ACC112 (cell line): ENCODE measurements around the gene NOC2L.

Experiments
- H2AFZ ChIP-seq: fragments of 200-600 bp; sonication (generic); one replicate; pipeline ENCODE4 v1.6.0; 2017; ENCODE audit warnings: antibody characterized with exemption, low read length; ENCODE audit not compliant: unreplicated experiment
- H3K27ac ChIP-seq: fragments of 200-600 bp; sonication (generic); 2 replicates; pipeline ENCODE4 v1.5.1; 2014; ENCODE audit warnings: low read depth, mild to moderate bottlenecking, antibody characterized with exemption, low read length, moderate library complexity
- H3K27me3 ChIP-seq: fragments of 200-600 bp; sonication (generic); 2 replicates; pipeline ENCODE4 v1.6.1; 2014; ENCODE audit warnings: mild to moderate bottlenecking, antibody characterized with exemption, low read length, moderate library complexity, mixed read lengths; ENCODE audit not compliant: insufficient read depth
- H3K36me3 ChIP-seq: fragments of 200-600 bp; sonication (generic); 2 replicates; pipeline ENCODE4 v1.6.1; 2016; ENCODE audit warnings: mild to moderate bottlenecking, antibody characterized with exemption, low read length, moderate library complexity, mixed read lengths; ENCODE audit not compliant: insufficient read depth
- H3K4me1 ChIP-seq: fragments of 200-600 bp; sonication (generic); one replicate; pipeline ENCODE4 v1.6.1; 2016; ENCODE audit warnings: low read length, mixed read lengths; ENCODE audit not compliant: insufficient read depth, unreplicated experiment, control insufficient read depth
- H3K4me3 ChIP-seq: fragments of 200-600 bp; sonication (generic); 2 replicates; pipeline ENCODE4 v1.5.1; 2014; ENCODE audit warnings: mild to moderate bottlenecking, low read depth, low read length
- H3K79me2 ChIP-seq: fragments of 200-600 bp; sonication (generic); one replicate; pipeline ENCODE4 v1.6.0; 2016; ENCODE audit warnings: low read length; ENCODE audit not compliant: control insufficient read depth, unreplicated experiment, insufficient read depth

The NOC2L gene

GRCh38 chr1:940107-941014 lies 18.7 kb downstream of the NOC2L start:
- Histone ChIP-seq H3K27ac (no peak overlapping the region), H3K4me1 (peaks cover 27% of the 10 kb centered on the region), H3K4me3 (peak overlapping the region; percentile 44), H2AFZ (no peak overlapping the region), H3K27me3 (peaks cover 5% of the 10 kb centered on the region; the same call in 1 of the 2 replicates), H3K79me2 (no peaks in the 10 kb centered on the region), H3K36me3 (no peaks in the 10 kb centered on the region)

GRCh38 chr1:939511-940106 lies 19.4 kb downstream of the NOC2L start:
- H3K27ac ChIP-seq, result no peak overlapping the region
- peaks cover 27% of the 10 kb centered on the region for H3K4me1 ChIP-seq
- H2AFZ ChIP-seq, result no peak overlapping the region
- H3K36me3 ChIP-seq, result no peaks in the 10 kb centered on the region
- H3K79me2 ChIP-seq, result no peaks in the 10 kb centered on the region
- H3K27me3 ChIP-seq, result peaks cover 5% of the 10 kb centered on the region; the same call in 1 of the 2 replicates
- no peak overlapping the region for H3K4me3 ChIP-seq

GRCh38 chr1:938711-939489 lies 20.2 kb downstream of the NOC2L start:
- Histone ChIP-seq H3K79me2 (no peaks in the 10 kb centered on the region), H2AFZ (no peak overlapping the region), H3K4me1 (peaks cover 27% of the 10 kb centered on the region), H3K4me3 (no peak overlapping the region), H3K36me3 (no peaks in the 10 kb centered on the region), H3K27ac (no peak overlapping the region), H3K27me3 (peaks cover 5% of the 10 kb centered on the region; the same call in 1 of the 2 replicates)

- H3K36me3 ChIP-seq, result no peaks in the 10 kb centered on the region
- no peak overlapping the region for H2AFZ ChIP-seq
- peaks cover 5% of the 10 kb centered on the region; the same call in 1 of the 2 replicates for H3K27me3 ChIP-seq
- H3K4me1 ChIP-seq, result peaks cover 27% of the 10 kb centered on the region
- no peaks in the 10 kb centered on the region for H3K79me2 ChIP-seq
- H3K4me3 ChIP-seq, result no peak overlapping the region
- no peak overlapping the region for H3K27ac ChIP-seq
Observed at GRCh38 chr1:938088-938683, 20.9 kb downstream of the NOC2L start.

DNA sequence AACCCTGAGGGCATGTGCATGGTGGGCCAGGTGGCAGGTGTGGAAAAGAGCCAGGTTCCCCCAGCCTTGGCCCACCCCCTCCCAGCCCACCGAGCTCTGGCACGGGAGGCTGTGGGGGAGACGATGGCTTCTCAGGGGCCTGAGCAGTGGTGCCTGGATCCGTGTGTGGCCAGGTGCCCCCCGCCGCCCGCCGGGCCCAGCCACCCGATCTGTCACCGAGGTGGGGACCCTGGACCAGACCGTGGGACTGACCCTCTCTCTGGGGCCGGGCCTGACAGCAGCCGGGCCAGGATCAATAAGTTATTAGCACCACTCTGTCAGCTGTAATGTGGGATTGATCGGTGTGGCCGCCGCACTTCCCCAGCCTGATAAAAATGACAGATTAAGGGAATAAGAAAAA lies 21.5 kb downstream of the NOC2L start:
- Histone ChIP-seq H3K27ac (no peak overlapping the region), H3K27me3 (peaks cover 5% of the 10 kb centered on the region; the same call in 1 of the 2 replicates), H3K36me3 (no peaks in the 10 kb centered on the region), H2AFZ (no peak overlapping the region), H3K79me2 (no peaks in the 10 kb centered on the region), H3K4me1 (peaks cover 27% of the 10 kb centered on the region), H3K4me3 (no peak overlapping the region)

DNA sequence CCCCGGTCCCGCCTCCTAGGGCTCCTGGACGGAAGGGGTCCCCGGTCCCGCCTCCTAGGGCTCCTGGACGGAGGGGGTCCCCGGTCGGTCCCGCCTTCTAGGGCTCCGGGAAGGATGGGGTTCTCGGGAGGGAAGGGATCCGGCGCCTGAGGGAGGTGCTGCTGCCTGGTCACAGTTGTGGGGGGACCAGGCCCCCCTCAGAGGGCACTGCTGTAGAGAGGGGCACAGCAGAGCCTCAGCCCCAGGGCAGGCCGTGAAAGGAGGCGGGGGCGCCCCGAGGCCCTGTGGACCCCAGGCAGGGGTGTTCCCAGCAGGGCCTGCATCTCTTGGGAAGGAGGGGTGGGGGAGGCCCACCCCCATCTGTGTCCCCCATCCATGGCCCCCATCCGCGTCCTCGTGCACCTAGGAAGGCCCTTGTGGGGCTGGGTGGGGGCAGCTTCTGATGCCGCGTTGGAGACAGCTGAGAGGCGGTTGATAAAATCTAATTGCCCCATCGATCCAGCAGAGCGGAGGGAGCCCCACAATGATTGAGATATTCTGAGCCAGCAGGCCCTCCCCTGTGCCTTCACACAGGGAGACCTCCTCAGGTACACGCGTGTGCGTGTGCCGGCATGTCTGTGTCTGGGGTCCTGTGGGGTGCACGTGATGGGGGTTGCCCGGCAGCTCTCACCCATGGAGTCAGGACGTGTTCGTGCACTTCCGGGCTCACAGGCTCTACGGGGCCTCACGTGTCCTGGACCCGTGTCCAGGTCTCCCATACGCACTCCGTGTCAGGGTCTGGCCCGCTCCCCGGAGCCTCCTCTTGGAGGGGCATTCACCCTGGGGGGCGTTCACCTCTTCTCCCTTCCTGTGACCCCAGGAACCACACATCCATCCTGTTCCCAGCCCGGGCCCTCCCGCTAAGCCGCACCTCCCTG lies 22.4 kb downstream of the NOC2L start:
- peaks cover 27% of the 10 kb centered on the region for H3K4me1 ChIP-seq
- no peak overlapping the region for H3K27ac ChIP-seq
- no peak overlapping the region for H3K4me3 ChIP-seq
- H2AFZ ChIP-seq, result no peak overlapping the region
- no peaks in the 10 kb centered on the region for H3K27me3 ChIP-seq
- no peaks in the 10 kb centered on the region for H3K79me2 ChIP-seq
- no peaks in the 10 kb centered on the region for H3K36me3 ChIP-seq

DNA sequence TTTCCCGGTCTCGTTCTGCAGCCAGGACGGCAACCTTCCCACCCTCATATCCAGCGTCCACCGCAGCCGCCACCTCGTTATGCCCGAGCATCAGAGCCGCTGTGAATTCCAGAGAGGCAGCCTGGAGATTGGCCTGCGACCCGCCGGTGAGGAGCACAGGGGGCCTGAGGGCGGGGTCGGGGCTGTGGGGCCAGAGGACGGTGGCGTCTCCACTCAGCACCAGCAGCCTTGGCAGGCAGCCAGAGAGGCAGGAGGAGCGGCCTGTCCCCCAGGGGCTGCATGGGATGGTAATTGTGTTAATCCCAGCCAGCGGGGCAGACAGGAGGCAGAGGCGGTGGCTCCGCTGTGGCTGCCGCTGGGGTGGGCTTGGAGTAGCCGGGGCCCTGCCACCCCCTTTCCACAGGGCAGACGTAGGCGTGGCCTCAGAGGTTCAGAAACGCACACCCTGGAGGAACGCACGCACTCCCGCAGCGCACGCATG lies 23.3 kb downstream of the NOC2L start:
- no peak overlapping the region for H2AFZ ChIP-seq
- H3K79me2 ChIP-seq, result no peaks in the 10 kb centered on the region
- no peak overlapping the region for H3K4me3 ChIP-seq
- no peaks in the 10 kb centered on the region for H3K36me3 ChIP-seq
- peaks cover 20% of the 10 kb centered on the region for H3K4me1 ChIP-seq
- no peaks in the 10 kb centered on the region for H3K27me3 ChIP-seq
- no peak overlapping the region for H3K27ac ChIP-seq

GRCh38 chr1:934991-935750 lies 23.9 kb downstream of the NOC2L start:
- H3K27me3 ChIP-seq, result no peaks in the 10 kb centered on the region
- H3K27ac ChIP-seq, result no peak overlapping the region
- no peaks in the 10 kb centered on the region for H3K36me3 ChIP-seq
- H3K79me2 ChIP-seq, result no peaks in the 10 kb centered on the region
- no peak overlapping the region for H3K4me3 ChIP-seq
- no peak overlapping the region for H2AFZ ChIP-seq
- peaks cover 17% of the 10 kb centered on the region for H3K4me1 ChIP-seq

DNA sequence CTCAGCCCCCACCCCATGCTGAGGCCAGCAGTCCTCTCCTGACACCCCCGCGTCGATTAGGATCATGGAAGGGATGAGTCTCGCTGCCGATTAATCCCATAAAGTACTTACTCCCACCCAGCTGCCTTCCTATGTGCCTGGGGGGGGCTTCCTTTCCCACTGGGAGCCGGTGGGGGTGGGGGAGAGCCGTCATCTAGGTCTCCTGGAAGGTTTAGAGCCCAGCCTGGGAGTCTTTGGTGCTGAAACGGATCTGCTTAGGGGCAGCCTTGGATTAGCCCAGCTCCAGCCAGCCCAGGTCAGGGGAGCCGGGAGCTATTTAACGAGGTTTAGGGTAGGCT lies 25.5 kb downstream of the NOC2L start:
- peaks cover 4% of the 10 kb centered on the region for H3K4me1 ChIP-seq
- H3K27ac ChIP-seq, result no peak overlapping the region
- H2AFZ ChIP-seq, result no peak overlapping the region
- H3K27me3 ChIP-seq, result no peaks in the 10 kb centered on the region
- no peaks in the 10 kb centered on the region for H3K79me2 ChIP-seq
- H3K4me3 ChIP-seq, result no peak overlapping the region
- H3K36me3 ChIP-seq, result no peaks in the 10 kb centered on the region
